Upper lobe of left lung (tissue), 6 donors: Measurements from ENCODE around the gene DOLPP1. TPM values are rescaled to one million over a fixed set of nuclear protein-coding genes. Genes with fewer than 3 reads are reported as not detected.

Experiments
- ATAC-seq, 2 donors: fragments of 200-7000 bp; cut with Tn5 transposase; one replicate each; pipeline ENCODE4 v1.9.1; 2022; ENCODE audit warnings: mild to moderate bottlenecking in 2 of 2, moderate library complexity in 2 of 2; ENCODE audit not compliant: low FRiP score in 2 of 2
- DNase-seq, 2 donors: peaks; one replicate each; pipeline ENCODE4 v3.0.0-alpha.2; 2019 to 2020
- H3K27ac ChIP-seq, 4 donors: fragments of 200-600 bp; sonication (generic); one replicate each; pipeline ENCODE4 v1.5.1; 2016 to 2019
- H3K27me3 ChIP-seq, 4 donors: fragments of 200-600 bp; sonication (generic); one replicate each; pipeline ENCODE4 v1.5.1; 2017 to 2019
- H3K36me3 ChIP-seq, 4 donors: fragments of 200-600 bp; sonication (generic); one replicate each; pipeline ENCODE4 v1.5.1; 2016 to 2019
- H3K4me1 ChIP-seq, 4 donors: fragments of 200-600 bp; sonication (generic); one replicate each; pipeline ENCODE4 v1.5.1; 2018 to 2019
- H3K4me3 ChIP-seq, 4 donors: fragments of 200-600 bp; sonication (generic); one replicate each; pipeline ENCODE4 v1.5.1; 2017 to 2019; ENCODE audit warnings: mild to moderate bottlenecking in 2 of 4, moderate library complexity in 1 of 4
- H3K9me3 ChIP-seq, 4 donors: fragments of 200-600 bp; sonication (generic); one replicate each; pipeline ENCODE4 v1.5.1; 2018 to 2019
- EP300 ChIP-seq, 4 donors: sonication (generic); formaldehyde crosslinking; IDR thresholded peaks; one replicate each; pipeline ENCODE4 v1.5.1; 2017; ENCODE audit warnings: antibody characterized with exemption in 4 of 4, control low read depth in 2 of 4
- POLR2A ChIP-seq, 4 donors: fragments of 450-650 bp; IDR thresholded peaks; one replicate each; pipeline ENCODE4 v1.5.1; 2016 to 2017; ENCODE audit warnings: antibody characterized with exemption in 4 of 4, mild to moderate bottlenecking in 2 of 4
- POLR2AphosphoS5 ChIP-seq, 2 donors: sonication (generic); formaldehyde crosslinking; IDR thresholded peaks; one replicate each; pipeline ENCODE4 v1.5.1; 2017; ENCODE audit warnings: antibody characterized with exemption in 2 of 2
- WGBS, 2 donors: methylation state at CpG; one replicate each; pipeline ENCODE4 v1.1.5; 2017 to 2018; 5-methylcytosine and 5-hydroxymethylcytosine counted together
- total RNA-seq, 6 donors: library from RNA; depleted of rRNA in 4 of 6; stranded (reverse); fragments of >200 nt in 4 of 6; gene quantifications; one replicate each; pipeline versions ENCODE4 v1.1.0 to v1.2.1, GENCODE V29; 2016 to 2021
- TF ChIP-seq, protein P1 (sequence below), 6 experiments: fragments of 450-650 bp in 4 of 6; fragments of 200-600 bp in 2 of 6; sonication (generic) in 2 of 6; IDR thresholded peaks; one replicate each; pipeline ENCODE4 v1.5.1; 2016 to 2019; ENCODE audit warnings: antibody characterized with exemption in 6 of 6
- donor health status: DM: no; HTN: no; CAD: no; lungs with moderate emphysema.
- donor health status: DM: no; HTN: yes; CAD: no; lungs with severe emphysema.

Gene DOLPP1
- total RNA-seq, 6 donors from 2014 or later, result 3.9 to 14.8 (median 8.2) TPM

DNA sequence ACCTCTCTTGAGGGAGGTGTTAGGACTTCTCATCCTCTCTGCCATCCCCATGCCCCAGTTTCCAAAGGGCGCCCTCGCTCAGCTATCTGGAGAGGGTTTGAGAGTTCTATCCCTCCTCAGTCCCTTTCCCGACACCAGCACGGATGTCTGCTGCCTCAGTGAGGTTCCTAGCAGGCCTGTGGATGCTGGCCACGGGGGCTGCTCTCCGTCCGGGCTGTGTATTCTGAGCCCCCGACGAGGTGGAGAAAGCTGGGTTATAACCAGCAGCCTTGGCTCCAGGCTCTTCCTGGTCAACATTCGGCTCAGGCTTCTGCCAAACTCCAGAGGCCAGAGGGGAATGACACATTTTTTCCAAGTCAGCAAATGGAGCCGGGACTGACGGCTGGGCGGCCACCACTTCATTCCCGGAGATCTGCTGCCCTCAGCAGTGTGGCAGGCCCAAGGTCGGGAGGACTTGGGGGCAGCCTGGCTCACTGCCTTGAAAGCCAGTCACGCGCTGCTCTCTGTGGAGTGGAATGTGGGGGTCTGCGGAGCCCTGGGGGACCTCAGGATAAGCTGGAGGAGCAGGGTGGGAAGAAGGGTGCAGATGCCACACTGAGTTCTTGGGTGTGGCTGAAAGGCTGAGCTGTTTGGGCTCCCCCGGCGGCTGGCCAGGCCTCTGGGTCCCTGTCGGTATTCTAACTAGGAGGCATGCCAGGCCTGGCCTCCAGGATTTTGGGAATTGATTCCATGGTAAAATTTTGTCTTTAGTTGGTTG, 57.7 kb downstream of the DOLPP1 start:
- DNase-seq (peak; percentile 23 to 82), ATAC-seq (peak in 1 of 2 donors; percentile 40)
- H3K9me3 ChIP-seq, result no peaks in the 10 kb centered on the region
- 58 to 65% methylated on average over 10 to 18 of the region's 21 CpGs for WGBS, 2 donors
- no peaks in the 10 kb centered on the region for H3K27me3 ChIP-seq
- H3K4me1 ChIP-seq, result peaks cover 53 to 62% (median 56%) of the 10 kb centered on the region in 4 donors
- peaks cover 9 to 43% (median 33%) of the 10 kb centered on the region in 4 donors for H3K36me3 ChIP-seq
- peak overlapping the region; percentile 96 to 99 (median 98) for H3K27ac ChIP-seq
- TF ChIP-seq POLR2AphosphoS5 (IDR thresholded peaks at IDR 0.05) (peak in 1 of 2 donors; percentile 26), POLR2A (IDR thresholded peaks at IDR 0.05) (no peak)
- H3K4me3 ChIP-seq, result peak overlapping the region in 1 of 4 donors; percentile 58

DNA sequence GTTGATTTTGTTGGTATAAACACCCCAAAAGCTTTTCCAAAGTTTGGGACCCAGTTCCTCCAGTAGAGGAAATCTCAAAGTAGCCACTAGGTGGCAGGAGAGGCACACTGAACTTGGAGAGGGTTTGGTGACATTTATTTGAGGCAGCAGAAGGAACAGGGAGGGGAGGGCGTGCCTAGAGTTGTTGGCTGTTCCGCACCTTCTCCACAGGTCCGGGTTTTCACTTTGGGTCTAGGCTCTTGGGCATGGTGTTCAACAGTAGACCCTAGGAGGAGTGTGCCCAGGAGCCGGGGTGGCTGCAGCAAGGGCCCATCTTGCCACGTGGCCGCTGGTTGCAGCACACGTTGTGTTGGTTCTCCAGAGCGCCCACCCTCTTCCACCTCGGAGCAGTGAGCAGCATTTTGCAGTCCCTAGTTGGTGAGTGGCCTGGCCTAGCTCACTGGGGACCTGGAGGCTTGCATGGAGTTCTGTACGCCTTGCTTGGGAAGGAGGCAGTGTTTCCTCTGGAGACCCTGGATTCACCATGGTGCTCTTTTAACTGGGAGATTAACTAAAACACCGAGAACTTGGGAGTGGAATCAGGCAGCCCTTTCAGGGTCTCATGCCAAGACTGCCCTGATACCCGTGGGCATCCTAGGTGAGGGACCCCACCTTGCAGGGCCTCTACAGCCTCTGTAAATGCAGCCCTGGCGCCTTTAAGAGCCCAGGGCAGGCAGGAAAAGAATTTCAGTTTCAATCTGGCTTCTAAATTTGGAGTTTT, 58.5 kb downstream of the DOLPP1 start:
- Histone ChIP-seq H3K27ac (peak overlapping the region; percentile 96 to 99 (median 98)), H3K27me3 (no peaks in the 10 kb centered on the region), H3K4me1 (peaks cover 55 to 69% (median 63%) of the 10 kb centered on the region in 4 donors), H3K4me3 (peak overlapping the region in 3 of 4 donors; percentile 32 to 58 (median 49)), H3K36me3 (peaks cover 5 to 44% (median 33%) of the 10 kb centered on the region in 4 donors), H3K9me3 (no peaks in the 10 kb centered on the region)
- peak; percentile 85 to 88 for ATAC-seq
- peak; percentile 66 to 79 for DNase-seq
- 0 to 8% methylated on average over 2 to 13 of the region's 13 CpGs for WGBS, 2 donors
- TF ChIP-seq EP300 (IDR thresholded peaks at IDR 0.05) (no peak), POLR2AphosphoS5 (IDR thresholded peaks at IDR 0.05) (peak in 1 of 2 donors; percentile 11)
- TF ChIP-seq, protein P1, sequence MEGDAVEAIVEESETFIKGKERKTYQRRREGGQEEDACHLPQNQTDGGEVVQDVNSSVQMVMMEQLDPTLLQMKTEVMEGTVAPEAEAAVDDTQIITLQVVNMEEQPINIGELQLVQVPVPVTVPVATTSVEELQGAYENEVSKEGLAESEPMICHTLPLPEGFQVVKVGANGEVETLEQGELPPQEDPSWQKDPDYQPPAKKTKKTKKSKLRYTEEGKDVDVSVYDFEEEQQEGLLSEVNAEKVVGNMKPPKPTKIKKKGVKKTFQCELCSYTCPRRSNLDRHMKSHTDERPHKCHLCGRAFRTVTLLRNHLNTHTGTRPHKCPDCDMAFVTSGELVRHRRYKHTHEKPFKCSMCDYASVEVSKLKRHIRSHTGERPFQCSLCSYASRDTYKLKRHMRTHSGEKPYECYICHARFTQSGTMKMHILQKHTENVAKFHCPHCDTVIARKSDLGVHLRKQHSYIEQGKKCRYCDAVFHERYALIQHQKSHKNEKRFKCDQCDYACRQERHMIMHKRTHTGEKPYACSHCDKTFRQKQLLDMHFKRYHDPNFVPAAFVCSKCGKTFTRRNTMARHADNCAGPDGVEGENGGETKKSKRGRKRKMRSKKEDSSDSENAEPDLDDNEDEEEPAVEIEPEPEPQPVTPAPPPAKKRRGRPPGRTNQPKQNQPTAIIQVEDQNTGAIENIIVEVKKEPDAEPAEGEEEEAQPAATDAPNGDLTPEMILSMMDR (IDR thresholded peaks at IDR 0.05), result peak; percentile 89 to 96 (median 94)

DNA sequence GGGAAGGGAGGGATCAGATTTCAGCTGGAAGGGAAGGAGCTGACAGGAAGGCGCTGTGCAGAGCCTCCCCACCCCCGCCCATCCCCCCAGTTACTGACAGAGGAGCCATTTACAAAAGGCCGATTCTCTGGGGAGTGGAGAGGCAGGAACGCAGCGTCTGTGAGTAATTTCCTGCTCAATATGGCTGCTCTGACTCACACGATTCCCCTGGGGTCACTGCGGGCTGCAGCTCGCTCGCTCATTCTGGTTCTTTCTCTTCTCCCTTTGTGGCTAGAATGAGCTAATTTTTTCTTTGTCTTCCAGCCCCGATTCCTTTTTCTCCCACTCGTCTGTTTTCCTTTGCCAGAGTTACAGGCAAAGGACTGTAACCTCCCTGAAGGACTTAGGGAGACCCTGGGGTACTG, 59.1 kb downstream of the DOLPP1 start:
- Histone ChIP-seq H3K27ac (peak overlapping the region; percentile 96 to 99 (median 98)), H3K4me1 (peaks cover 57 to 75% (median 67%) of the 10 kb centered on the region in 4 donors)

More for the DNA sequence above, 59.1 kb downstream of the DOLPP1 start:
- TF ChIP-seq, protein P1 (IDR thresholded peaks at IDR 0.05), result no peak
- peak in 2 of 4 donors; percentile 80 to 92 for TF ChIP-seq EP300 (IDR thresholded peaks at IDR 0.05)
- peak in 2 of 4 donors; percentile 69 to 77 for TF ChIP-seq POLR2A (IDR thresholded peaks at IDR 0.05)
- peak; percentile 90 to 92 for TF ChIP-seq POLR2AphosphoS5 (IDR thresholded peaks at IDR 0.05)
- peak in 1 of 2 donors; percentile 93 for DNase-seq
- ATAC-seq, result peak; percentile 89 to 91
- H3K9me3 ChIP-seq, result no peaks in the 10 kb centered on the region
- WGBS, 2 donors, result 0% methylated on average over 11 of the region's 11 CpGs
- H3K27me3 ChIP-seq, result no peaks in the 10 kb centered on the region
- peak overlapping the region; percentile 32 to 58 (median 44) for H3K4me3 ChIP-seq
- peaks cover 5 to 38% (median 31%) of the 10 kb centered on the region in 4 donors for H3K36me3 ChIP-seq

Other genes starting within 250 kb of the DOLPP1 start
- 10 to 100 TPM in 1 of 6 donors, 1 to 10 TPM in 5; 3.9 to 10.5 (median 5.4) TPM for gene KYAT1, start 199.2 kb upstream of the DOLPP1 start, total RNA-seq
- gene LRRC8A, start 199.0 kb upstream of the DOLPP1 start, total RNA-seq, result 100 to 1,000 TPM in 2 of 6 donors, 10 to 100 TPM in 4; 49.0 to 132 (median 67.0) TPM
- 100 to 1,000 TPM in 1 of 6 donors, 10 to 100 TPM in 5; 27.6 to 286 (median 57.7) TPM for gene PHYHD1, start 160.1 kb upstream of the DOLPP1 start, total RNA-seq
- 10 to 100 TPM in 5 of 6 donors, 1 to 10 TPM in 1; 5.7 to 24.5 (median 12.3) TPM for gene DOLK, start 133.5 kb upstream of the DOLPP1 start, total RNA-seq
- gene NUP188, start 133.4 kb upstream of the DOLPP1 start, total RNA-seq, result 100 to 1,000 TPM in 1 of 6 donors, 10 to 100 TPM in 5; 30.4 to 225 (median 50.1) TPM
- 100 to 1,000 TPM in 2 of 6 donors, 10 to 100 TPM in 4; 69.6 to 202 (median 94.1) TPM for gene SH3GLB2, start 52.8 kb upstream of the DOLPP1 start, total RNA-seq
- gene MIGA2, start 44.5 kb upstream of the DOLPP1 start, total RNA-seq, result 10 to 100 TPM; 18.6 to 95.3 (median 28.6) TPM
- gene CRAT, start 29.7 kb downstream of the DOLPP1 start, total RNA-seq, result 10 to 100 TPM; 18.5 to 34.3 (median 26.0) TPM
- gene PTPA, start 30.3 kb downstream of the DOLPP1 start, total RNA-seq, result 100 to 1,000 TPM in 2 of 6 donors, 10 to 100 TPM in 4; 48.2 to 130 (median 67.2) TPM
- 10 to 100 TPM in 3 of 6 donors, 1 to 10 TPM in 3; 3.7 to 17.0 (median 10.3) TPM for gene IER5L, start 97.2 kb downstream of the DOLPP1 start, total RNA-seq